Calu3 (cell line): Measurements from ENCODE around the gene CDKN1A. TPM values are rescaled to one million over a fixed set of nuclear protein-coding genes. Genes with fewer than 3 reads are reported as not detected.
"Not testable (repeated sequence)": the region's sequence is repeated elsewhere in the genome, so short reads cannot be mapped to it uniquely, and the experiment has no call there.

Experiments used
- BruUV-seq: library from RNA; stranded (reverse); fragments of 400-500 nt; replicated peaks from 2 replicates; lab custom pipeline; 2021; lab: Mats Ljungman, UMichigan
- CTCF ChIA-PET: fragments of 300-600 bp; sonication (Branson Sonifier 250); formaldehyde crosslinking; loops from one replicate; lab custom pipeline; 2022; ENCODE audit warnings: antibody characterized with exemption; lab: Charles Lee
- DNase-seq: peaks from one replicate; pipeline ENCODE4 v3.0.0; 2022
- H3K27ac Mint-ChIP-seq: one replicate; pipeline ENCODE4 v1.8.0; 2022; ENCODE audit warnings: mixed read lengths; ENCODE audit not compliant: unreplicated experiment
- H3K27me3 Mint-ChIP-seq: one replicate; pipeline ENCODE4 v1.8.0; 2022; ENCODE audit warnings: mixed read lengths; ENCODE audit not compliant: unreplicated experiment
- H3K36me3 Mint-ChIP-seq: one replicate; pipeline ENCODE4 v1.8.0; 2022; ENCODE audit warnings: mild to moderate bottlenecking, moderate library complexity, mixed read lengths; ENCODE audit not compliant: insufficient read depth, unreplicated experiment
- H3K4me1 Mint-ChIP-seq: one replicate; pipeline ENCODE4 v1.8.0; 2022; ENCODE audit warnings: mild to moderate bottlenecking, low read depth, mixed read lengths; ENCODE audit not compliant: unreplicated experiment
- H3K4me3 Mint-ChIP-seq: one replicate; pipeline ENCODE4 v1.8.0; 2022; ENCODE audit warnings: mild to moderate bottlenecking, low read depth, moderate library complexity, mixed read lengths; ENCODE audit not compliant: unreplicated experiment
- H3K9me3 Mint-ChIP-seq: one replicate; pipeline ENCODE4 v1.8.0; 2022; ENCODE audit warnings: low read depth, mixed read lengths; ENCODE audit not compliant: unreplicated experiment
- intact Hi-C: fragments of 100-400 bp; cut with micrococcal nuclease; formaldehyde crosslinking; loops from one replicate; pipeline ENCODE4 v1.10.0; 2022; ENCODE audit not compliant: unreplicated experiment
- total RNA-seq: library from RNA; stranded (reverse); gene quantifications from 2 replicates; pipeline ENCODE4 v1.2.3, GENCODE V29; 2022
- TF ChIP-seq, protein P1 (sequence below): fragments of 200-600 bp; IDR thresholded peaks from one replicate; pipeline ENCODE4 v1.8.0; 2022; ENCODE audit warnings: antibody characterized with exemption; ENCODE audit not compliant: unreplicated experiment

Gene CDKN1A
- total RNA-seq, 1 experiment from 2014 or later: 33.7 TPM

DNA sequence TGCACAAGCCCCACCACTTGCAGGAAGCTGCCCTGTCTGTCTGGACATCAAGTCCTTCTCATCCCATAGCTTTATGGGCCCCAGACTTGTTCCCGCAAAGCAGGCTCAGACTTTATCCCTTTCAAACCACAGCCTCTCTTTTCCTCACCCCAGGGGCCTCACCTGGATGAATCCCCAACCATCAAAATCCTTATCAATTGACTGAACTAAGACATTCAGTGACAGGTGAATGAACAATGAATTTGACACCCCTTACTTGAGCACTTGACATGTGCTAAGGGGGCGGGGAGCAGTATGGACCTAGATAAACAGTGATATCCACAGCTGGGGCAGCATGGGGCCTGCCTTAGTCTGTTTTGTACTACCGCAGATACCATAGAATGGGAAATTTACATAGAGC, 24.1 kb downstream of the CDKN1A start:
- no peak for DNase-seq
- H3K27ac Mint-ChIP-seq: no peak overlapping the region
- intact Hi-C loops: no loop called here
- peaks cover 11% of the 10 kb centered on the region for H3K4me1 Mint-ChIP-seq
- TF ChIP-seq, protein P1, sequence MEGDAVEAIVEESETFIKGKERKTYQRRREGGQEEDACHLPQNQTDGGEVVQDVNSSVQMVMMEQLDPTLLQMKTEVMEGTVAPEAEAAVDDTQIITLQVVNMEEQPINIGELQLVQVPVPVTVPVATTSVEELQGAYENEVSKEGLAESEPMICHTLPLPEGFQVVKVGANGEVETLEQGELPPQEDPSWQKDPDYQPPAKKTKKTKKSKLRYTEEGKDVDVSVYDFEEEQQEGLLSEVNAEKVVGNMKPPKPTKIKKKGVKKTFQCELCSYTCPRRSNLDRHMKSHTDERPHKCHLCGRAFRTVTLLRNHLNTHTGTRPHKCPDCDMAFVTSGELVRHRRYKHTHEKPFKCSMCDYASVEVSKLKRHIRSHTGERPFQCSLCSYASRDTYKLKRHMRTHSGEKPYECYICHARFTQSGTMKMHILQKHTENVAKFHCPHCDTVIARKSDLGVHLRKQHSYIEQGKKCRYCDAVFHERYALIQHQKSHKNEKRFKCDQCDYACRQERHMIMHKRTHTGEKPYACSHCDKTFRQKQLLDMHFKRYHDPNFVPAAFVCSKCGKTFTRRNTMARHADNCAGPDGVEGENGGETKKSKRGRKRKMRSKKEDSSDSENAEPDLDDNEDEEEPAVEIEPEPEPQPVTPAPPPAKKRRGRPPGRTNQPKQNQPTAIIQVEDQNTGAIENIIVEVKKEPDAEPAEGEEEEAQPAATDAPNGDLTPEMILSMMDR: no peak
- BruUV-seq: no TSS peak
- no peaks in the 10 kb centered on the region for H3K36me3 Mint-ChIP-seq
- CTCF ChIA-PET: interaction anchor here (0.6 to 0.9 kb wide), 2 partner anchors 56 to 68 kb away, joined by 3 read pairs; no protein-coding TSS in a partner anchor
- H3K4me3 Mint-ChIP-seq: no peak overlapping the region
- no peaks in the 10 kb centered on the region for H3K9me3 Mint-ChIP-seq
- peaks cover 17% of the 10 kb centered on the region for H3K27me3 Mint-ChIP-seq

DNA sequence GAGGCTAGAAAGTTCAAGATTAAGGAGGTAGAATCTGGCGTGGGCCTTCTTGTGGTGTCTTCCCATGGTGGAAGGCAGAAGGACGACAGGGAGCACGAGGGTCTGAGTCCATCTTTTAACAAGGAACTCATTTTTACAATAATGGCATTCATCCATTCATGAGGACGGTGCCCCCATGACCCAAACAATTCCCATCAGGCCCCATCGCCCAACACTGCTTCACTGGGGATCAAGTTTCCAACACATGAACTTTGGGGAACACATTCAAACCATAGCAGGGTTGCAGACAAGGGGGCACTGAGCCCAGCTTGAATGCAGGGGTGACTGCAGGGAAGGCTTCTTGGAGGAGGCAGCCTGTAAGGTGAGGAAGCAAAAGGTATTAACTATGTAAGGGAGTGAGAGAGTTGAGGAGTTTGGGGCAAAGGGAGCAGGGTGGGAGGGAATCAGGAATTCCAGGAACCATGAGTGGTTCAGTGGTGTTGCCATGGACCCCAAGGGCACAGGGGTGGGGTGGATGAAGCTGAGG, 24.6 kb downstream of the CDKN1A start:
- Mint-ChIP-seq H3K4me3 (no peak overlapping the region), H3K27me3 (peaks cover 17% of the 10 kb centered on the region), H3K4me1 (peaks cover 11% of the 10 kb centered on the region), H3K36me3 (no peaks in the 10 kb centered on the region), H3K27ac (no peak overlapping the region), H3K9me3 (no peaks in the 10 kb centered on the region)
- no peak for DNase-seq
- TF ChIP-seq, protein P1: no peak
- CTCF ChIA-PET: no interaction called here
- BruUV-seq: no TSS peak
- intact Hi-C loops: no loop called here

DNA sequence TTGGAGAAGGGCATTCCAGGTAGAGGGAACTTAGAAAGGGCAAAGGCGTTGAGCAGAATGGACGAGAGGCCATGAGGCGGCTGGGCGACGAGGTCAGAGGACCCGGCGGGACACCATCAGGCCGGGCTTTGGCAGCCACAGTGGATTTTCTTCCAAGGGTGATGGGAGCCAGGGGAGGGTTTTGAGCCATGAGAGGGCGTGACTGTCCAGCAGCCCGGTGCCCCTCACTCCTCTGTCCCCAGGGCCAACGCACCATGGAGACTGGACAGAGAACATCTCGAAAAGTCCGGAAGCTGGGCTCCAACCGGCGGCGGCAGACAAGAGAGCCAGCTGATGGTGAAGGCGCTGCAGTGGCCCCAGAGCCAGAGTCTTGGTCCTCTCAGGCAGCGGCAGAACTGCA, 25.5 kb downstream of the CDKN1A start:
- BruUV-seq: no TSS peak
- H3K9me3 Mint-ChIP-seq: no peaks in the 10 kb centered on the region

DNA sequence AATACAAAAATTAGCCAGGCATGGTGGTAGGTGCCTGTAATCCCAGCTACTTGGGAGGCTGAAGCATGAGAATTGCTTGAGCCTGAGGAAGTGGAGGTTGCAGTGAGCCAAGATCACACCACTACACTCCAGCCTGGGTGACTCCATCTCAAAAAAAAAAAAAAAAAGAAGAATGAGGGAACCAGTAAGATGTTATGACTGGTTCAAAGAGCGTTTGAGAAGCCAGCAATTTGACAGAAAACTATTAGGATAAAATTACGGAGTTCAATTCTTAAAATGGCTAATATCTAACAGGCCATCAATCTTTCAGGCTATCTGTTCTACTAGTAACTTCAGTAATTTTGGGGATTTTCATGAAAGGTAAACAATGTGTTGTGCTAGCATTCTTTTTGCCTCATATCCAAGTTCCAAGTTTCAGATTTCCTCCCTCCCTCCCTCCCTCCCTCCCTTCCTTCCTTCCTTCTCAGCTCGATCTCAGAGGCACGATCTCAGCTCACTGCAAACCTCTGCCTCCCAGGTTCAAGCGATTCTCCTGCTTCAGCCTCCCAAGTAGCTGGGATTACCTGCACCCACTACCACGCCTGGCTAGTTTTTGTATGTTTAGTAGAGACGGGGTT, 26.6 kb downstream of the CDKN1A start:
- Mint-ChIP-seq H3K4me1 (peaks cover 11% of the 10 kb centered on the region), H3K27me3 (peaks cover 17% of the 10 kb centered on the region)
- intact Hi-C loops, H3K27ac Mint-ChIP-seq, H3K9me3 Mint-ChIP-seq, BruUV-seq, H3K36me3 Mint-ChIP-seq, DNase-seq, H3K4me3 Mint-ChIP-seq: not testable (repeated sequence)
- CTCF ChIA-PET: interaction anchor here (0.6 kb wide), 2 partner anchors 151 to 677 kb away, joined by 4 to 5 read pairs; no protein-coding TSS in a partner anchor

More for the DNA sequence above, 25.5 kb downstream of the CDKN1A start:
- TF ChIP-seq, protein P1: no peak
- H3K4me1 Mint-ChIP-seq: peaks cover 11% of the 10 kb centered on the region
- H3K27me3 Mint-ChIP-seq: peaks cover 17% of the 10 kb centered on the region
- CTCF ChIA-PET: no interaction called here
- H3K36me3 Mint-ChIP-seq: no peaks in the 10 kb centered on the region
- H3K4me3 Mint-ChIP-seq: no peak overlapping the region
- DNase-seq: no peak
- intact Hi-C loops: no loop called here
- H3K27ac Mint-ChIP-seq: no peak overlapping the region

DNA sequence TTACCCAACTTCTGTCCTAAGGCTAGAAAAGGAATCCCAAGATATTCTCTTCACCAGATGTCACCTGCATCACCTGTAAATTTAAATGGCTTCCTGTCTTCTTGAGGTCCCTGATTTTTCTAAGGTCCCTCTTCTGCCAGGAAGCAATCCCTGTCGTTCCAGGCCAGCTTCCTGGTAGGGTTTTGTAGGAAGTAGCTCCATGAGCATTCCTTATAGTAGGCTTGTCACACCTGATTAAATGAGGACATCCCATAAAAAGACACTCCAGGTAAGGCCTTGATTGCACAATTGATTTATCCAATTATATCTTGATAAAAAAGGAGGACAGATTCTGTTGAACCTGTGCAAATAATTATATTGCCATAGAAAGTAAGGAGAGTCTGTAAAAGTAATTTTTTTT, 27.8 kb downstream of the CDKN1A start:
- Mint-ChIP-seq H3K4me1 (peaks cover 5% of the 10 kb centered on the region), H3K36me3 (no peaks in the 10 kb centered on the region), H3K9me3 (no peaks in the 10 kb centered on the region), H3K4me3 (no peak overlapping the region), H3K27ac (no peak overlapping the region), H3K27me3 (peaks cover 17% of the 10 kb centered on the region)
- TF ChIP-seq, protein P1: no peak
- CTCF ChIA-PET: interaction anchor here (0.6 to 0.8 kb wide), 2 partner anchors 28 to 204 kb away, joined by 3 to 4 read pairs; no protein-coding TSS in a partner anchor
- intact Hi-C loops: no loop called here
- no TSS peak for BruUV-seq
- DNase-seq: no peak
